Cardiac fibroblast (primary cell): ENCODE measurements around the gene ANXA1.
"Not testable (repeated sequence)": the region's sequence is repeated elsewhere in the genome, so short reads cannot be mapped to it uniquely, and the experiment has no call there.

Experiments used
- DNase-seq, 2 donors: peaks; one replicate each; pipeline versions ENCODE4 v3.0.0 to v3.0.0-alpha.2; 2010; ENCODE audit warnings: low read depth in 2 of 2
- H3K4me3 ChIP-seq, 2 donors: replicated peaks in 1 of 2; 1 replicate in 1 of 2; 2 replicates in 1 of 2; pipeline ENCODE4 v1.5.1; 2011; ENCODE audit warnings: low read depth in 2 of 2, low read length in 2 of 2, mild to moderate bottlenecking in 2 of 2, moderate library complexity in 1 of 2
- TF ChIP-seq, protein P1 (sequence below): IDR thresholded peaks from one replicate; pipeline ENCODE4 v1.5.1; 2011; ENCODE audit warnings: low read depth, mild to moderate bottlenecking, low read length, inconsistent platforms

Gene ANXA1

DNA sequence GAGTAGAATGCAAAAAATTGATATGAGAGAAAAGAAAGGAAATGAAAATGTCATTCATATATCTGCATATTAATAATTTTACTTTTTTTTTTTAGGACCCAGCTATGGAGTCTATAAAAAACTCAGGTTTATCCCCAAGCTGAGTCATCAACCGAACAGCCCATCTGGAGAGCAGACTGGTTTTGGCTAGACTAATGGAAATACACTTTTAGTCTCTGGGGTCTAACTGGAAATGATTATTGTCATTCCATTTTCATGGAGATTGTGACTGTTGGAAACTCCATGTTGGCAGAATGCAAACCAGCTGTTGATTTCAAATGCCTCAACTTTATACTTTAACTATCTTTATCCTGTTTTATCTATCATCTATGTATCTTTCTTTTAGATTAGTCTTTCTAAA lies 28.7 kb downstream of the ANXA1 start:
- DNase-seq: peak; percentile 59 to 75
- no peak overlapping the region for H3K4me3 ChIP-seq
- TF ChIP-seq, protein P1, sequence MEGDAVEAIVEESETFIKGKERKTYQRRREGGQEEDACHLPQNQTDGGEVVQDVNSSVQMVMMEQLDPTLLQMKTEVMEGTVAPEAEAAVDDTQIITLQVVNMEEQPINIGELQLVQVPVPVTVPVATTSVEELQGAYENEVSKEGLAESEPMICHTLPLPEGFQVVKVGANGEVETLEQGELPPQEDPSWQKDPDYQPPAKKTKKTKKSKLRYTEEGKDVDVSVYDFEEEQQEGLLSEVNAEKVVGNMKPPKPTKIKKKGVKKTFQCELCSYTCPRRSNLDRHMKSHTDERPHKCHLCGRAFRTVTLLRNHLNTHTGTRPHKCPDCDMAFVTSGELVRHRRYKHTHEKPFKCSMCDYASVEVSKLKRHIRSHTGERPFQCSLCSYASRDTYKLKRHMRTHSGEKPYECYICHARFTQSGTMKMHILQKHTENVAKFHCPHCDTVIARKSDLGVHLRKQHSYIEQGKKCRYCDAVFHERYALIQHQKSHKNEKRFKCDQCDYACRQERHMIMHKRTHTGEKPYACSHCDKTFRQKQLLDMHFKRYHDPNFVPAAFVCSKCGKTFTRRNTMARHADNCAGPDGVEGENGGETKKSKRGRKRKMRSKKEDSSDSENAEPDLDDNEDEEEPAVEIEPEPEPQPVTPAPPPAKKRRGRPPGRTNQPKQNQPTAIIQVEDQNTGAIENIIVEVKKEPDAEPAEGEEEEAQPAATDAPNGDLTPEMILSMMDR: no peak

DNA sequence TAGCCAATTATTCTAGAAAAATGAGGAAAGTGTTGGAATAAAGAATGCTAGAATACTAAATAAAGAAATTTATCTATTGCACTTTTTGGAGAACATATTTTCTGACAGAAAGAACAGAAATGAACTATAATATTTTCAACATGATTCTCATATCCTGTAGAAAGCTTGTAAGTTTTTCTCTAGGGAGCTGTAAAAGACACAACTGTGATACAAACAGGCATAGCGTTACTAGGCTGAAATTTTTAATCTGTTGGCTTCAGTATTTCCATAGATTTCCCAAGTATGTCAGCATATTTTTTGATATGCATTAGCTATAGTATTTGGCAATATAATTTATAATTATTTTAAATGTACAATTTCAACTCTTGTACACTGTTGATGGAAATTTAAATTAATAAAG lies 31.3 kb downstream of the ANXA1 start:
- H3K4me3 ChIP-seq: no peak overlapping the region
- TF ChIP-seq, protein P1: no peak
- DNase-seq: no peak

DNA sequence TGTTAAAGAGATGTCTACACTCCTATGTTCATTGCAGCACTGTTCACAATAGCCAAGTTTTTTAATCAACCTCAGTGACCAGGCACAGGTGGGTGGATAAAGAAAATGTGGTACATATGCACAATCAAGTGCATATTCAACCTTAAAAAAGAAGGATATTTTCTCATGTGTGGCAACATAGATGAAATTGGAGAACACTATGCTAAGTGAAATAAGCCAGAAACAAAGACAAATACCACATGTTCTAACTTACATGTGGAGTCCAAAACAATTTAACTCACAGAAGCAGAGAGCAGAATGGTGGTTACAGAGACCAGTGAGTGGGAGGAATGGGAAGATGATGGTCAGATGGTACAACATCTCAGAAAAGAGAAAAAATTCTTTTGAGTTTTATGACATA lies 31.8 kb downstream of the ANXA1 start:
- no peak for DNase-seq
- H3K4me3 ChIP-seq: no peak overlapping the region
- TF ChIP-seq, protein P1: no peak

DNA sequence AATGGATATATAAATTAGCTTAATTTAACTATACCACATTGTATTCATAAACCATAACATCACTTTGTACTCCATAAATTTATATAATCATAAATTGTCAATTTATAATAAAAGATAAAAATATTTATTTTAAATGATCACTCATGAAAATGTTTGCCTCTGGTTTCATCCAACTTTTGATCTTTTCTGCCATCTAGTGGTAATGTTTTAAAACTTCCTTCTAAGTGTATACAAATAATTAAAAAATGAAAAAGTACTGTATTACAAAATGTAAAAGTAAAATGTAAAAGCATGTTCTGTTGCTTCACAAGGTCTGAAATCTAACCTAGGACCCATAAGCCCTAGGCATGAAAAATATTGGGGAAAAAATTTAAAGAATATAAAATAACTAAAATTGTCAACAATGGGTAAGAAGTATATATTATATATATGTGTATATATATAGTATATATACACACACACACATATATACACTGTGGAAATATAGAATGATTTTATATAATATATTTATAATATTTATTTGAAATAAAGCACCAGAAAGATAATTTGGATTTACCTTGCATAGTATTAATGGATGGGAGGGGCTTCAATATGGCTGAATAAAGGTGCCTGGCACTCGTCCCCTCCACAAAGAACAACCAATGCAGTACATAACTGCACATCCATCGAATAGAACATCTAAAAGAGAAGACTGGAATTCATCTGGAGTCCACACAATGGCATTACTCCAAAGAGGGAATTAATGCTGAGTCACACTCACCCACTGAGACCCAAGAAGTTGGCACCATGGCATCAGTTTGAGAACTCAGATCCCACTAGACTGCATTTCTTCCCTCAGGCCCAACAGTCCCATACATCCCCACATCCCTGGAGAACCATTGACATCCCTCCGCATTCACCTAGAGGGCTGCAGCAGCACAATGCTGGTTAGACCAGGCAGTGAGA lies 32.5 kb downstream of the ANXA1 start:
- DNase-seq: peak; percentile 72 to 75
- no peak overlapping the region for H3K4me3 ChIP-seq
- TF ChIP-seq, protein P1: peak; percentile 23

DNA sequence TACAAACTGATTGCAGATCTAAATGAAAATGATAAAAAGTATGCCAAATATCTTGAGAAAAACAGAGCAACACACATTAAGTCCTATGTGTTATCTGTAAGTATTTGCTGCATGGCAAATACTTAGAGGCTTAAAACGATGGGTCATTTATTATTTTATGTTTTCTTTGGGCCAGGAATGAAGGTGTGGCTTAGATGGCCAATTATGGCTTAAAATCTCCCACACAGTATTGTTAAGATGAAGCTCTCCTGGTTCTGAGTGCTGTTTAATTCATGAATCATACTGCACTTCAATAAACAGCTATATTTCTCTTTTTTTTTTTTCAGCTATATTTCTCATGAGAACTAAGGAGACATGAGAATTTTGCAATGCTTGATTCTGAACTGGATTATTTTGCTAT lies 39.4 kb downstream of the ANXA1 start:
- H3K4me3 ChIP-seq, DNase-seq: not testable (repeated sequence)

DNA sequence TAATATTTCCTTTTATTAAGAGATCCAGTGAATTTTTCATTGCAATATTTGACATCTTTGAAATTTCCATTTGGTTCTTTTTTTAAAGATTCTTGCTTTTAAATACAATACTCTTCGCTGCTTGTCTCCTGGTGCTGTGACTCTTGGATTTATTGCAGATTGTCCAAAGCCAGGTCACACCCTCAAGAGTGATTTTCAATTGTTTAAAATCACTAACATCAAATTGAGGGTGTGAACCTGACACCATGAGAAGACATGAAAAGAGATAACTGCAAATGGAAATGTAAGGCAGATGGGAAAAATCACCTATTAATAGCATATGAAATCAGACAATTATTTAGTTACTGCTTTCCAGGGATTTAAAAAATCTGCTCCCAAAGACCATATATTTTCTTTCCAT lies 42.6 kb downstream of the ANXA1 start:
- TF ChIP-seq, protein P1: no peak
- DNase-seq: no peak
- H3K4me3 ChIP-seq: no peak overlapping the region

DNA sequence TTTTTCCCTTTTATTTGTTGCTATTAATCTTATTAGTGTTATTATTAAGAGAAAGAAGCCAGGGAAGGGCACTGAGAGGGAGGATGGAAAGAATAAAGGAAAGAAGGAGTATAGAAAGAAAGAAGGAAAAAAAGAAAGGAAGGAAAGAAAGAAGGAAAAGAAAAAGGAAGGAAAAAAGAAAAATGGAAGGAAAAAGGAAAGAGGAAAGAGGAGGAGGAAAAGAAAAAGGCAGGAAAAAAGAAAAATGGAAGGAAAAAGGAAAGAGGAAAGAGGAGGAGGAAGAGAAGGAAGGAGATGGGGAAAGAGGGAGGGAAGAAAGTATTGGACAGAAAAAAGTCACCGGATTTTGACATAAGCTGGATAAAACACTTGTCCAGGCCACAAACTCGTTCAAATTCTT lies 47.8 kb downstream of the ANXA1 start:
- TF ChIP-seq, protein P1: no peak
- H3K4me3 ChIP-seq: no peak overlapping the region
- no peak for DNase-seq
